DND-41 (cell line): ENCODE results near the gene NRXN3.

Source experiments
- ATAC-seq: fragments of 200-7000 bp; cut with Tn5 transposase; 3 replicates; pipeline ENCODE4 v1.9.1; 2021; ENCODE audit warnings: low read depth; ENCODE audit not compliant: insufficient read depth
- DNase-seq: peaks from one replicate; pipeline ENCODE4 v3.0.0-alpha.2; 2020
- H2AFZ ChIP-seq: 2 replicates; pipeline ENCODE4 v1.6.0; 2012; ENCODE audit warnings: low read depth, low read length
- H3K27ac ChIP-seq: 2 replicates; pipeline ENCODE4 v1.5.1; 2012; ENCODE audit warnings: low read length, inconsistent platforms
- H3K27me3 ChIP-seq: fragments of 200-600 bp; sonication (generic); 2 replicates; pipeline ENCODE4 v1.6.0; 2012; ENCODE audit warnings: low read length, mild to moderate bottlenecking, inconsistent platforms; ENCODE audit not compliant: insufficient read depth, poor library complexity
- H3K36me3 ChIP-seq: 2 replicates; pipeline ENCODE4 v1.5.1; 2012; ENCODE audit warnings: low read length, inconsistent platforms; ENCODE audit not compliant: insufficient read depth
- H3K4me1 ChIP-seq: 2 replicates; pipeline ENCODE4 v1.5.1; 2012; ENCODE audit warnings: mild to moderate bottlenecking, low read length; ENCODE audit not compliant: insufficient read depth
- H3K4me2 ChIP-seq: 2 replicates; pipeline ENCODE4 v1.6.0; 2012; ENCODE audit warnings: mild to moderate bottlenecking, moderate library complexity, low read length, inconsistent platforms; ENCODE audit not compliant: insufficient read depth
- H3K4me3 ChIP-seq, 2 experiments: fragments of 200-600 bp in 1 of 2; shearing (Covaris generic) in 1 of 2; 2 replicates each; pipeline ENCODE4 v1.5.1; 2012 to 2016; ENCODE audit warnings: inconsistent platforms in 2 of 2, low read length in 2 of 2, mild to moderate bottlenecking in 2 of 2, low read depth in 1 of 2, moderate library complexity in 1 of 2
- H3K79me2 ChIP-seq: 2 replicates; pipeline ENCODE4 v1.6.0; 2012; ENCODE audit warnings: low read length, inconsistent platforms; ENCODE audit not compliant: insufficient read depth
- H3K9ac ChIP-seq: 2 replicates; pipeline ENCODE4 v1.6.0; 2012; ENCODE audit warnings: low read depth, mild to moderate bottlenecking, inconsistent platforms, low read length, moderate library complexity
- H3K9me3 ChIP-seq: 2 replicates; pipeline ENCODE4 v1.5.1; 2012; ENCODE audit warnings: low read length, moderate library complexity, mild to moderate bottlenecking, inconsistent platforms; ENCODE audit not compliant: insufficient read depth, severe bottlenecking
- H4K20me1 ChIP-seq: 2 replicates; pipeline ENCODE4 v1.6.0; 2012; ENCODE audit warnings: low read length; ENCODE audit not compliant: insufficient read depth
- EZH2 ChIP-seq: IDR thresholded peaks from 3 replicates; pipeline ENCODE4 v1.6.1; 2012; ENCODE audit warnings: borderline replicate concordance, low read depth, mild to moderate bottlenecking, moderate library complexity, low read length, inconsistent platforms; ENCODE audit not compliant: severe bottlenecking
- TF ChIP-seq, protein P1 (sequence below): IDR thresholded peaks from 2 replicates; pipeline ENCODE4 v1.5.1; 2012; ENCODE audit warnings: borderline replicate concordance, low read length, moderate library complexity, mild to moderate bottlenecking; ENCODE audit not compliant: poor library complexity, severe bottlenecking; ENCODE audit errors: extremely low read depth

Gene NRXN3

DNA sequence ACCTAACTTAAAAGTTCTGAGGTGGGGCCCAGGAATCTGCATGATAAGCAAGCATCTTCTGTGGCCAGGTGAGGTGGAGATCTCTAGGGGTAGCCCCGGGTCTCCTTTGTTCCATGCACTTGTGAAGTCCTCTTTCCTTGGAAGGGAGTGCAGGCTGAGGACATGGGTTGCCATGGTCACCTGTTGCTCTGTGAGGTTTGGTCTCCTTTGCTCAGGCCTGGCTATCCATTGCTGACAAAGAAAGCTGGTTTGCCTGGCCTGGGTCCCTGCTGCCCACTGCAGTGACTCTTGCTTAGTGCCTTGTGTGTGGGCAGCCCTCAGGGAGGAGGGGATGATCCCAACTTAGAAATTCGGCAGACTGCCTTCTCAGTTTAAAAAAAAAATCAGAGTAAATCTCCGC lies 11.1 kb downstream of the NRXN3 start:
- Histone ChIP-seq H4K20me1 (no peaks in the 10 kb centered on the region), H3K27ac (no peak overlapping the region), H3K9ac (no peak overlapping the region), H3K4me1 (no peaks in the 10 kb centered on the region), H3K4me2 (no peak overlapping the region), H3K27me3 (no peaks in the 10 kb centered on the region), H3K4me3 (no peak overlapping the region), H2AFZ (no peak overlapping the region), H3K9me3 (no peaks in the 10 kb centered on the region), H3K79me2 (no peaks in the 10 kb centered on the region), H3K36me3 (no peaks in the 10 kb centered on the region)
- DNase-seq: no peak
- no peak for ATAC-seq
- TF ChIP-seq, protein P1, sequence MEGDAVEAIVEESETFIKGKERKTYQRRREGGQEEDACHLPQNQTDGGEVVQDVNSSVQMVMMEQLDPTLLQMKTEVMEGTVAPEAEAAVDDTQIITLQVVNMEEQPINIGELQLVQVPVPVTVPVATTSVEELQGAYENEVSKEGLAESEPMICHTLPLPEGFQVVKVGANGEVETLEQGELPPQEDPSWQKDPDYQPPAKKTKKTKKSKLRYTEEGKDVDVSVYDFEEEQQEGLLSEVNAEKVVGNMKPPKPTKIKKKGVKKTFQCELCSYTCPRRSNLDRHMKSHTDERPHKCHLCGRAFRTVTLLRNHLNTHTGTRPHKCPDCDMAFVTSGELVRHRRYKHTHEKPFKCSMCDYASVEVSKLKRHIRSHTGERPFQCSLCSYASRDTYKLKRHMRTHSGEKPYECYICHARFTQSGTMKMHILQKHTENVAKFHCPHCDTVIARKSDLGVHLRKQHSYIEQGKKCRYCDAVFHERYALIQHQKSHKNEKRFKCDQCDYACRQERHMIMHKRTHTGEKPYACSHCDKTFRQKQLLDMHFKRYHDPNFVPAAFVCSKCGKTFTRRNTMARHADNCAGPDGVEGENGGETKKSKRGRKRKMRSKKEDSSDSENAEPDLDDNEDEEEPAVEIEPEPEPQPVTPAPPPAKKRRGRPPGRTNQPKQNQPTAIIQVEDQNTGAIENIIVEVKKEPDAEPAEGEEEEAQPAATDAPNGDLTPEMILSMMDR: no peak
- no peak for TF ChIP-seq EZH2

DNA sequence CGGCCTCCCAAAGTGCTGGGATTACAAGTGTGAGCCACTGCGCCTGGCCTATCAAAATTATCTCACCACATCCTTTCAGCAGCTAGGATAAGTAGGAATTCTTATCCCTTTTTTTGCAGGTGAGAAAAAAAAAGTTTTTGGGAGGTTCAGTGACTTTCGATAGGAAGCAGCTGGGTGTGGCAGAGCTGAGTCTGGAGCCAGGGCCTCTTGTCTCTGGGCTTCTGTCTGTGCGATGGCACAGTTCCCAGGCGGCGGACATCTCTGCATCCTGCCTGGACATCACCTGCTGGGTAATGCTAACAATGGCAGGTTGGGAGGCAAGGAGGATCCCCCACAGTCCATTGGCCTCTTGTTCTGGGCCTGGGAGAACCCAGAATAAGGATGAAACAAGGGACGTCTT lies 12.5 kb downstream of the NRXN3 start:
- H3K79me2 ChIP-seq: no peaks in the 10 kb centered on the region
- no peaks in the 10 kb centered on the region for H3K9me3 ChIP-seq
- H2AFZ ChIP-seq: no peak overlapping the region
- no peak overlapping the region for H3K4me3 ChIP-seq
- no peaks in the 10 kb centered on the region for H3K4me1 ChIP-seq
- no peak overlapping the region for H3K4me2 ChIP-seq
- no peaks in the 10 kb centered on the region for H3K36me3 ChIP-seq
- DNase-seq: no peak
- H3K27me3 ChIP-seq: no peaks in the 10 kb centered on the region
- ATAC-seq: no peak
- no peaks in the 10 kb centered on the region for H4K20me1 ChIP-seq
- H3K9ac ChIP-seq: no peak overlapping the region
- H3K27ac ChIP-seq: no peak overlapping the region
- TF ChIP-seq EZH2: no peak
- TF ChIP-seq, protein P1: no peak

DNA sequence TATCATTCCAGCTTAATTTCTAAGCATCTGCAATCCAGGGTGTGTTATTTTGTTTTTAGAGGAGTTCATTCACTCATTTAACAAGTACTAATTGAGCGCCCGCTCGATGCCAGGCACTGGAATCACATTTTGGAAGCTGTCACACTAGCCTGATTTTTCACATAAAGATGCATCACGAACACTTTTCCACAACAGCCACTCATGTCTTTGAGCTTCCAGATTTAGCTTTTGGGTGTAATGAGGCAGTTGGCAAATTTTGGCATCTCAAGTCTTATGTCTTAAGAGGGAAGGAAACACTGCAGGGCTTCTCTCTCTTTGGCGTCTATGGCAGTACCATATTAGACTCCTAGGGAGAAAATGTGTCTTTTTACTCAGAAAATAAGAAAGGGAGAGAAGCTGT lies 14.0 kb downstream of the NRXN3 start:
- Histone ChIP-seq H4K20me1 (no peaks in the 10 kb centered on the region), H3K27ac (no peak overlapping the region), H3K4me1 (no peaks in the 10 kb centered on the region), H2AFZ (no peak overlapping the region), H3K79me2 (no peaks in the 10 kb centered on the region), H3K4me3 (no peak overlapping the region), H3K9me3 (no peaks in the 10 kb centered on the region), H3K4me2 (no peak overlapping the region), H3K27me3 (peaks cover 2% of the 10 kb centered on the region), H3K36me3 (no peaks in the 10 kb centered on the region), H3K9ac (no peak overlapping the region)
- no peak for DNase-seq
- TF ChIP-seq EZH2: no peak
- TF ChIP-seq, protein P1: no peak
- no peak for ATAC-seq

DNA sequence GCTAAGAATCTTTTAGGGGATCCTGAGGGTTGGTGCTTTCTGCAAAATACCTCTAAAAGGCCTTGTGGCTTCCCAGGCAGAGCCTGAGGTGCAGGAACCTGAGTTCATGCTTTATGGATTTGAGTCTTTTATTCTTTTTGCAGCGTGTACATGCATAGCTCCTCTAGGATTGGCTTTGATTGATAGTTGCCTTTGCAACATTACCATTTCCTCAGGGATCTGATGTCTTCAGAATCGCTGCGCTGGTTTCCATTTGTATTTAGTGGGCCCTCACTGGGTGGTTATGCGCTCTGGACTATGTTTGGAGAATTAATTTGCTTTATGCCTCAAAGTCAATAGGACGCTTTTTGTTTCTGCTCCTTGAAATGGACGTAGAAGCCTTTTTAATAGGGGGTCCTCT lies 16.1 kb downstream of the NRXN3 start:
- no peak overlapping the region for H3K4me2 ChIP-seq
- DNase-seq: no peak
- TF ChIP-seq, protein P1: no peak
- TF ChIP-seq EZH2: no peak
- H3K4me3 ChIP-seq: no peak overlapping the region
- peaks cover 2% of the 10 kb centered on the region for H3K27me3 ChIP-seq
- H3K36me3 ChIP-seq: no peaks in the 10 kb centered on the region
- H3K79me2 ChIP-seq: no peaks in the 10 kb centered on the region
- no peaks in the 10 kb centered on the region for H3K4me1 ChIP-seq
- H3K9ac ChIP-seq: no peak overlapping the region
- H3K27ac ChIP-seq: no peak overlapping the region
- no peaks in the 10 kb centered on the region for H4K20me1 ChIP-seq
- no peak overlapping the region for H2AFZ ChIP-seq
- ATAC-seq: no peak
- no peaks in the 10 kb centered on the region for H3K9me3 ChIP-seq
